Right atrium auricular region (tissue), 2 donors: ENCODE measurements around the gene KRTAP17-1. TPM values are rescaled to one million over a fixed set of nuclear protein-coding genes. Genes with fewer than 3 reads are reported as not detected.

Source experiments
- DNase-seq: peaks from one replicate; pipeline ENCODE4 v3.0.0-alpha.2; 2019; ENCODE audit warnings: low spot score
- H3K27ac ChIP-seq, 2 donors: fragments of 200-600 bp; sonication (generic); 1 replicate in 1 of 2; 2 replicates in 1 of 2; pipeline ENCODE4 v1.5.1; 2016 to 2019
- H3K27me3 ChIP-seq, 2 donors: fragments of 200-600 bp; sonication (generic); one replicate each; pipeline versions ENCODE4 v1.5.1 to v1.6.0; 2017 to 2019
- H3K36me3 ChIP-seq: fragments of 200-600 bp; sonication (generic); one replicate; pipeline ENCODE4 v1.5.1; 2016
- H3K4me1 ChIP-seq, 2 donors: fragments of 200-600 bp; sonication (generic); one replicate each; pipeline versions ENCODE4 v1.5.1 to v1.6.0; 2017 to 2019
- H3K4me3 ChIP-seq, 2 donors: fragments of 200-600 bp; sonication (generic); 1 replicate in 1 of 2; 2 replicates in 1 of 2; pipeline ENCODE4 v1.5.1; 2017 to 2019; ENCODE audit warnings: mild to moderate bottlenecking in 1 of 2, moderate library complexity in 1 of 2
- H3K9me3 ChIP-seq, 2 donors: fragments of 200-600 bp; sonication (generic); one replicate each; pipeline ENCODE4 v1.5.1; 2019
- total RNA-seq, 2 donors: library from RNA; depleted of rRNA; stranded (reverse); fragments of >200 nt; gene quantifications; one replicate each; pipeline ENCODE4 v1.1.0, GENCODE V29; 2016
- TF ChIP-seq, protein P1 (sequence below), 2 donors: fragments of 200-600 bp; sonication (generic); IDR thresholded peaks; one replicate each; pipeline ENCODE4 v1.5.1; 2019; ENCODE audit warnings: antibody characterized with exemption in 2 of 2

The KRTAP17-1 gene
- total RNA-seq, 2 donors from 2014 or later = not detected

DNA sequence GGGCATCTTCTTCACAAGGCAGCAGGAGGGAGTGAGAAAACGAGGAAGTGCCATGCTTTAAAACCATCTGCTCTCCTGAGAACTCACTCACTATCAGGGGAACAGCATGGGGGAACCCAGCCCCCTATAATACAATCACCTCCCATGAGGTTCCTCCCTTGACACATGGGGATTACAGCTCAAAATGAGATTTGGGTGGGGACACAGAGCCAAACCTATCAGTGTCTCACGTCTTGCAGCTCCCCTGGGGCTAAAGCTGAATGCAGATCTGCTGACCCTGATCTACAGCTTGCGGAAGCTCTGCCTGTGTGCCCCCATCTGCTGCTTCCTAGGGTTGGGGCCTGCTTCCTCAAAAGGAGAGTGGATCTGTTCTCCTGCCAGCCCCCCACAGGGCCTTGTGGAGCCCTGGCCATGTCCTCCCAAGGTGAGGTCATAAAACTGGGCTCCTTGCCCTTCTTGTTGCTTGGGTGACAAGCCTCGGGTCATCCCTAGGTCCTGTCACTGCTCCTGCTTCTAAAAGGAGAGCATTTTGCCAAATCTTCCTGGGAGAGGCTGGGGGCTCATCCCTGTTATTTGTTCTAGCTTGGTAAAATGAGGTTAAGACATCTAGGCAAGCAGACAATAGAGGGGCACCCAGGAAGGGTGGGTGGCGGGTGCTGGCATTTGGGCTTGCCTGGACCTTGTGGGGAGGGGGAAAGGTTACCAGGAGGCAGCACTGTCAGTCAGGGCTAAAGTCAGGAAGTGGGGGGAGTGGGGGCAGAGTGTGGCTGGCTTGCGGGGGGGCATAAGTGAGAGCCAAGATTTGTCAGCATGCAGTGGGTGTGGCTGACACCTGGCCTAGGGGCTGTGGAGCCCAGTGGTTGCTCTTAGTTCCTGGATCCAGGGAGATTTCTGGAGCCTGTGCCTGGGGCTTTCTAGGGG lies 19.1 kb upstream of the KRTAP17-1 start:
- Histone ChIP-seq H3K4me1 (no peaks in the 10 kb centered on the region), H3K9me3 (no peaks in the 10 kb centered on the region), H3K27ac (no peak overlapping the region), H3K4me3 (no peak overlapping the region), H3K36me3 (no peaks in the 10 kb centered on the region), H3K27me3 (no peaks in the 10 kb centered on the region)
- DNase-seq = no peak
- TF ChIP-seq, protein P1, sequence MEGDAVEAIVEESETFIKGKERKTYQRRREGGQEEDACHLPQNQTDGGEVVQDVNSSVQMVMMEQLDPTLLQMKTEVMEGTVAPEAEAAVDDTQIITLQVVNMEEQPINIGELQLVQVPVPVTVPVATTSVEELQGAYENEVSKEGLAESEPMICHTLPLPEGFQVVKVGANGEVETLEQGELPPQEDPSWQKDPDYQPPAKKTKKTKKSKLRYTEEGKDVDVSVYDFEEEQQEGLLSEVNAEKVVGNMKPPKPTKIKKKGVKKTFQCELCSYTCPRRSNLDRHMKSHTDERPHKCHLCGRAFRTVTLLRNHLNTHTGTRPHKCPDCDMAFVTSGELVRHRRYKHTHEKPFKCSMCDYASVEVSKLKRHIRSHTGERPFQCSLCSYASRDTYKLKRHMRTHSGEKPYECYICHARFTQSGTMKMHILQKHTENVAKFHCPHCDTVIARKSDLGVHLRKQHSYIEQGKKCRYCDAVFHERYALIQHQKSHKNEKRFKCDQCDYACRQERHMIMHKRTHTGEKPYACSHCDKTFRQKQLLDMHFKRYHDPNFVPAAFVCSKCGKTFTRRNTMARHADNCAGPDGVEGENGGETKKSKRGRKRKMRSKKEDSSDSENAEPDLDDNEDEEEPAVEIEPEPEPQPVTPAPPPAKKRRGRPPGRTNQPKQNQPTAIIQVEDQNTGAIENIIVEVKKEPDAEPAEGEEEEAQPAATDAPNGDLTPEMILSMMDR (IDR thresholded peaks at IDR 0.05) = no peak

DNA sequence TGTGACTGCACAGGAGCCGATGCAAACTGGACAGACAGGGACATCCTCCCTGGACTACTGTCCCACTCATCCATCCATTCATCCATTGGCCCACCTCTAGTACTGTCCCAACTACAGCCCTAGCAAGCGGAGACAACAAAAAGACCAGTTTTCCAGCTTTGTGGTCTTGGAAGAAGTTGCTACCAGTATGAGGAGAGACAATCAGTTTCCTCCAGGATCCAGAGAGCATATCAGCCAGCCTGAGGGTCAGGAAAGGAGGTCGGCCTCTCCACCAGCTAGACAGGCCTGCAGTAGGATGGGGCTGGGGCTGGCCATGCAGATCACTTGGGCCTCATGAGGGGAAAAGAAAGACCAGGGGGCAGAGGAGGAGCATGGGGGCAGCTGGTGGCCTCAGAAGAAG lies 18.3 kb upstream of the KRTAP17-1 start:
- no peak overlapping the region for H3K4me3 ChIP-seq
- no peak overlapping the region for H3K27ac ChIP-seq
- DNase-seq = no peak
- no peaks in the 10 kb centered on the region for H3K4me1 ChIP-seq
- TF ChIP-seq, protein P1 (IDR thresholded peaks at IDR 0.05) = no peak
- no peaks in the 10 kb centered on the region for H3K27me3 ChIP-seq
- H3K36me3 ChIP-seq = no peaks in the 10 kb centered on the region
- H3K9me3 ChIP-seq = no peaks in the 10 kb centered on the region

DNA sequence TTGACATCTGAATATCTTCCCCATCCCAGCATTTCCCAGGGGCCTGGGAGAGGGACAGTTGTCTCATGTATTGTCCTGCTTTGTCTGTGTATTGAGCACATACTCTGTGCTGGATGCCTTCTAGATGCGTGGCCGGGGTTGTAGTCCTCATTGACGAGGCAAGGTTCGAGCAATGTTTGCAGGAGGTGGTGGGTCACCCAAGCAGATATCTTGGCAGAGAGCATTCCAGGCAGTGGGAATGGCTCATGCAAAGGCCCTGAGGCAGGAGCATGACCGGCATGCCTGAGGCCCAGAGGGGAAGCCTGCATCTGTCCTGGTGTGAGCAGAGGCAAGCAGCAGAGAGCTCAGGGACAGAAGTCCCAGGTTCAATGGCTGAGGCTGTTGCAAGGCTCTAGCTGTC lies 17.6 kb upstream of the KRTAP17-1 start:
- Histone ChIP-seq H3K4me1 (no peaks in the 10 kb centered on the region), H3K9me3 (no peaks in the 10 kb centered on the region), H3K27ac (no peak overlapping the region), H3K36me3 (no peaks in the 10 kb centered on the region), H3K27me3 (no peaks in the 10 kb centered on the region), H3K4me3 (no peak overlapping the region)
- no peak for DNase-seq
- TF ChIP-seq, protein P1 (IDR thresholded peaks at IDR 0.05) = no peak

DNA sequence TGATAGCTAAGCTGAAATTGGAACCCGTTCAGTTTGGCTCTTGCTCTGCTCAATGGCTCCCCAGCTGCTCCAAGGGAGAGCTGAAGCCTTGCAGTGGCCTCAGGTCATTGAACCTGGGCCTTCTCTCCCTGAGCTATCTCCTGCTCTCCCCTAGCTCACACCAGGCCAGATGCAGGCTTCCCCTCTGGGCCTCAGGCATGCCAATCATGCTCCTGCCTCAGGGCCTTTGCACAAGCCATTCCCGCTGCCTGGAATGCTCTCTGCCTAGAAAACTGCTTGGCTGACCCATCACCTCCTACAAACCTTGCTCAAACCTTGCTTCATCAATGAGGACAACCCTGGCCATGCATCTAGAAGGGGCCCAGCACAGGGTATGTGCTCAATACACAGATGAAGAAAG lies 16.7 kb upstream of the KRTAP17-1 start:
- Histone ChIP-seq H3K4me1 (no peaks in the 10 kb centered on the region), H3K4me3 (no peak overlapping the region), H3K27me3 (no peaks in the 10 kb centered on the region), H3K36me3 (no peaks in the 10 kb centered on the region), H3K9me3 (no peaks in the 10 kb centered on the region), H3K27ac (no peak overlapping the region)
- no peak for DNase-seq
- TF ChIP-seq, protein P1 (IDR thresholded peaks at IDR 0.05) = no peak

DNA sequence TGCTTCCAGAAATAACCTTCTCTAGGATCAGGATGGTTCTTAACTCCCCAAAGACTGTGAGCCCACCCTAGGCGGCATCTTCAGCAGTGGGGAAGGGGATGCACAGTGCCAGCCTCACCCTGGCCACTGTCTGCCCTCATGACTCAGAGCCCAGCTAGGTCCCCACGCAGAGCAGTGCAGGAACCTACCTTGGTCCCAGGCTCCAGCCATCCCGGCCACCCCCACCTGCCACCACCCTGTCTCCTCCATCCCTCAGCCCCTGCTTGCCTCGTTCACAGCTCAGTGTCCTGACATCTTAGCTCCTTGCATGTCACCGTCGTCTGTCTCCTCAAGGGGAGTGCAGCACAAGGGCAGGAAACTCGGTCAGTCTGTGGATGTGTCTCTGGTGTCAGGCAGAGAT lies 16.1 kb upstream of the KRTAP17-1 start:
- no peaks in the 10 kb centered on the region for H3K9me3 ChIP-seq
- H3K4me1 ChIP-seq = no peaks in the 10 kb centered on the region
- no peaks in the 10 kb centered on the region for H3K36me3 ChIP-seq
- H3K4me3 ChIP-seq = no peak overlapping the region
- no peaks in the 10 kb centered on the region for H3K27me3 ChIP-seq
- no peak overlapping the region for H3K27ac ChIP-seq
- DNase-seq = no peak
- TF ChIP-seq, protein P1 (IDR thresholded peaks at IDR 0.05) = no peak
